A549 (cell line): ENCODE results near the gene SSBP2.
"Not testable (repeated sequence)": the region's sequence is repeated elsewhere in the genome, so short reads cannot be mapped to it uniquely, and the experiment has no call there.

Experiments
- CEBPB ChIP-seq, 2 experiments: fragments of >200 bp in 1 of 2; sonication (Bioruptor Twin) in 1 of 2; formaldehyde crosslinking in 1 of 2; IDR thresholded peaks; 2 replicates each; pipeline ENCODE4 v1.6.1; 2012 to 2016
- CHD4 ChIP-seq: fragments of 200-600 bp; sonication (generic); IDR thresholded peaks from 2 replicates; pipeline ENCODE4 v1.6.1; 2016; ENCODE audit warnings: antibody characterized with exemption, mild to moderate bottlenecking, borderline replicate concordance
- HMGXB4 ChIP-seq: fragments of 250-450 bp; sonication (Bioruptor Pico); IDR thresholded peaks from 2 replicates; pipeline ENCODE4 v1.5.0; 2021; ENCODE audit warnings: mild to moderate bottlenecking, moderate library complexity, borderline replicate concordance
- POLR2A ChIP-seq: IDR thresholded peaks from 2 replicates; pipeline ENCODE4 v1.6.1; 2012; ENCODE audit warnings: mild to moderate bottlenecking, low read length
- SMC3 ChIP-seq: fragments of >200 bp; sonication (Bioruptor Twin); formaldehyde crosslinking; IDR thresholded peaks from 3 replicates; pipeline ENCODE4 v1.6.1; 2018; ENCODE audit warnings: inconsistent platforms
- TF ChIP-seq, protein P1 (sequence below): fragments of >200 bp; sonication (Bioruptor Twin); formaldehyde crosslinking; IDR thresholded peaks from 3 replicates; pipeline ENCODE4 v1.5.1; 2016
- TF ChIP-seq, protein P2 (sequence below): fragments of 450-650 bp; IDR thresholded peaks from 2 replicates; pipeline ENCODE4 v1.6.1; 2014; ENCODE audit warnings: antibody characterized with exemption

GRCh38 chr5:81407811-81408210 lies 343.1 kb downstream of the SSBP2 start:
- TF ChIP-seq, protein P1, sequence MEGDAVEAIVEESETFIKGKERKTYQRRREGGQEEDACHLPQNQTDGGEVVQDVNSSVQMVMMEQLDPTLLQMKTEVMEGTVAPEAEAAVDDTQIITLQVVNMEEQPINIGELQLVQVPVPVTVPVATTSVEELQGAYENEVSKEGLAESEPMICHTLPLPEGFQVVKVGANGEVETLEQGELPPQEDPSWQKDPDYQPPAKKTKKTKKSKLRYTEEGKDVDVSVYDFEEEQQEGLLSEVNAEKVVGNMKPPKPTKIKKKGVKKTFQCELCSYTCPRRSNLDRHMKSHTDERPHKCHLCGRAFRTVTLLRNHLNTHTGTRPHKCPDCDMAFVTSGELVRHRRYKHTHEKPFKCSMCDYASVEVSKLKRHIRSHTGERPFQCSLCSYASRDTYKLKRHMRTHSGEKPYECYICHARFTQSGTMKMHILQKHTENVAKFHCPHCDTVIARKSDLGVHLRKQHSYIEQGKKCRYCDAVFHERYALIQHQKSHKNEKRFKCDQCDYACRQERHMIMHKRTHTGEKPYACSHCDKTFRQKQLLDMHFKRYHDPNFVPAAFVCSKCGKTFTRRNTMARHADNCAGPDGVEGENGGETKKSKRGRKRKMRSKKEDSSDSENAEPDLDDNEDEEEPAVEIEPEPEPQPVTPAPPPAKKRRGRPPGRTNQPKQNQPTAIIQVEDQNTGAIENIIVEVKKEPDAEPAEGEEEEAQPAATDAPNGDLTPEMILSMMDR: not testable (repeated sequence)
- not testable (repeated sequence) for TF ChIP-seq CEBPB (IDR thresholded peaks at IDR 0.05); POLR2A; CHD4; HMGXB4; SMC3
- TF ChIP-seq, protein P2, sequence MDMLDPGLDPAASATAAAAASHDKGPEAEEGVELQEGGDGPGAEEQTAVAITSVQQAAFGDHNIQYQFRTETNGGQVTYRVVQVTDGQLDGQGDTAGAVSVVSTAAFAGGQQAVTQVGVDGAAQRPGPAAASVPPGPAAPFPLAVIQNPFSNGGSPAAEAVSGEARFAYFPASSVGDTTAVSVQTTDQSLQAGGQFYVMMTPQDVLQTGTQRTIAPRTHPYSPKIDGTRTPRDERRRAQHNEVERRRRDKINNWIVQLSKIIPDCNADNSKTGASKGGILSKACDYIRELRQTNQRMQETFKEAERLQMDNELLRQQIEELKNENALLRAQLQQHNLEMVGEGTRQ: not testable (repeated sequence)
